Neural cell (in vitro differentiated cells): ENCODE results near the gene IL1RAP.

ENCODE experiments used
- CTCF ChIP-seq: fragments of 450-650 bp; IDR thresholded peaks from 2 replicates; pipeline ENCODE4 v1.5.1; 2014; ENCODE audit warnings: antibody characterized with exemption, mild to moderate bottlenecking, moderate library complexity; ENCODE audit not compliant: poor library complexity, severe bottlenecking
- EP300 ChIP-seq: fragments of 450-650 bp; conservative IDR thresholded peaks from 2 replicates; pipeline ENCODE4 v1.6.1; 2014; ENCODE audit warnings: antibody characterized with exemption, mild to moderate bottlenecking, moderate library complexity; ENCODE audit not compliant: poor library complexity, severe bottlenecking
- EZH2 ChIP-seq: fragments of 200-600, 300-800 bp; shearing (Covaris generic), sonication (generic); IDR thresholded peaks from 2 replicates; pipeline ENCODE4 v1.6.1; 2014; ENCODE audit warnings: antibody characterized with exemption, low read length, borderline replicate concordance, mild to moderate bottlenecking; ENCODE audit not compliant: insufficient read depth, poor library complexity, severe bottlenecking
- POLR2AphosphoS5 ChIP-seq: IDR thresholded peaks from 2 replicates; pipeline ENCODE4 v1.6.1; 2012
- RAD21 ChIP-seq: fragments of 450-650 bp; conservative IDR thresholded peaks from 2 replicates; pipeline ENCODE4 v1.6.1; 2014; ENCODE audit warnings: antibody characterized with exemption, mild to moderate bottlenecking, moderate library complexity

- TF ChIP-seq CTCF (no peak), EZH2 (no peak), RAD21 (no peak), EP300 (no peak), POLR2AphosphoS5 (no peak)
Measured at GRCh38 chr3:190629088-190629487, 115.2 kb downstream of the IL1RAP start.
